Glomerular endothelial cell (primary cell): ENCODE data around the gene ANKH. TPM values are rescaled to one million over a fixed set of nuclear protein-coding genes. Genes with fewer than 3 reads are reported as not detected.

Experiments
- DNase-seq: peaks from one replicate; pipeline ENCODE4 v3.0.0-alpha.2; 2011; ENCODE audit warnings: low read depth, low spot score; ENCODE audit errors: extremely low read depth
- total RNA-seq: library from RNA; depleted of rRNA; stranded (reverse); fragments of >200 nt; gene quantifications from 2 replicates; pipeline ENCODE4 v1.2.3, GENCODE V29; 2015

ANKH gene
- total RNA-seq, 1 donor from 2014 or later, result 20.1 TPM

GRCh38 chr5:14672082-14672481, 199.5 kb downstream of the ANKH start:
- no peak for DNase-seq

GRCh38 chr5:14671414-14671813, 200.2 kb downstream of the ANKH start:
- no peak for DNase-seq

- no peak for DNase-seq
These were observed 201.6 kb downstream of the ANKH start for GRCh38 chr5:14669975-14670374.

GRCh38 chr5:14669415-14669814, 202.2 kb downstream of the ANKH start:
- no peak for DNase-seq

- no peak for DNase-seq
These were observed 203.4 kb downstream of the ANKH start for GRCh38 chr5:14668181-14668591.

- no peak for DNase-seq
These were observed 203.8 kb downstream of the ANKH start for GRCh38 chr5:14667770-14668169.

- DNase-seq, result no peak
These were observed 204.3 kb downstream of the ANKH start for GRCh38 chr5:14667290-14667689.

GRCh38 chr5:14666357-14666756, 205.2 kb downstream of the ANKH start:
- DNase-seq, result no peak

- no peak for DNase-seq
These were observed 205.6 kb downstream of the ANKH start for GRCh38 chr5:14665949-14666348.

- DNase-seq, result no peak
These were observed 206.3 kb downstream of the ANKH start for GRCh38 chr5:14665101-14665822.

GRCh38 chr5:14664270-14665100, 207.1 kb downstream of the ANKH start, which contains the start of gene OTULIN:
Gene OTULIN (plus strand): TSS chr5:14664718. CDS start chr5:14664826, 108 bp downstream.
- no peak for DNase-seq

- no peak for DNase-seq
These were observed 207.8 kb downstream of the ANKH start for GRCh38 chr5:14663734-14664269.

- no peak for DNase-seq
These were observed 208.8 kb downstream of the ANKH start for GRCh38 chr5:14662721-14663260.

- DNase-seq, result no peak
These were observed 210.7 kb downstream of the ANKH start for GRCh38 chr5:14660833-14661232.

GRCh38 chr5:14659821-14660607, 211.6 kb downstream of the ANKH start:
- DNase-seq, result no peak

GRCh38 chr5:14656898-14657297, 214.7 kb downstream of the ANKH start:
- DNase-seq, result no peak

- DNase-seq, result no peak
These were observed 216.3 kb downstream of the ANKH start for GRCh38 chr5:14655146-14655741.
